Measurements from ENCODE around the gene ZNF428.

The ZNF428 gene

DNA sequence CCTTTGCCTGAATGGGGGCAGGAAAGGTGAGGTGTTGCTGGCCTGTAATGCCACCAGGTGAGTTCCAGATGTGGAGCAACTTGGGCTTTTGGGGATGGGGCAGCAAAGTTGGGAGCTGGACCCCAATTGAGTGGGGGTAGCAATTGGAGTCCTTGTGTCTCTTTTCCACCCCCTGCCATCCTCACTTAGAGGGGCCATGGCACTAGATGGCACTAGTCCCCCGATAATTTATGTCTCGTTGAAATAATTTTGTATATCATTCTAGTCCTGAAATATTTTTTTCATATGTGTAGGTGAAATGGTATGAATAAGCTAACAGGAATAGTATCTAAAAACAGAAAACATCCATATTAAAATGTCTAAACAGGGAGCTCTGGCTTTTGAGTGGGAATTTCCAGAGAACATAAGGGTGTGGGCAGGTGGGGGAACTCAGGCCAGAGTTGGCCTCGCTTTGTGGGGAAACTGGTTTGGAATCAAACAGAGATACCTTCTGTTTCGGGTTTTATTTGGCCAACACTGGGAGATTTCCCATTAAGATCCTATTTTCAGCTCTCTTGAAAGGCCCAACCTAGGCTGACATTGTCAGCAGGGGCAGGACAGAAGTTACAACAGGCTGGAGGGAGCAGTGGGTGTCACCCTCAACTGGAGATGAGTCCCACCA lies 19.7 kb downstream of the ZNF428 start:
- Histone ChIP-seq H3K9me2 (replicated peaks; ENCODE audit: low read depth, low read length) (no peaks in the 10 kb centered on the region), H4K20me1 (ENCODE audit: insufficient read depth, low read length, poor library complexity, severe bottlenecking) (no peaks in the 10 kb centered on the region), H3K4me3 (ENCODE audit: low read length, poor library complexity, severe bottlenecking) (no peak overlapping the region), H3K27me3 (ENCODE audit: insufficient read depth, low read length, poor library complexity, severe bottlenecking) (no peaks in the 10 kb centered on the region), H3K9ac (ENCODE audit: low read depth, low read length, poor library complexity, severe bottlenecking) (no peak overlapping the region), H3K4me1 (ENCODE audit: insufficient read depth, low read length, poor library complexity, severe bottlenecking) (peaks cover 27% of the 10 kb centered on the region), H2AFZ (ENCODE audit: low read length) (no peak overlapping the region), H3K36me3 (ENCODE audit: insufficient read depth, low read length) (peaks cover 29% of the 10 kb centered on the region; the same call in 1 of the 2 replicates), H3K9me3 (ENCODE audit: insufficient read depth, low read depth, low read length) (no peaks in the 10 kb centered on the region), H3K4me2 (ENCODE audit: low read depth, low read length, poor library complexity, severe bottlenecking) (no peak overlapping the region), H3F3A (ENCODE audit: low read depth) (no peaks in the 10 kb centered on the region), H3K79me2 (ENCODE audit: insufficient read depth, low read length) (peaks cover 44% of the 10 kb centered on the region)
- TF ChIP-seq EZH2phosphoT487 (IDR thresholded peaks at IDR 0.05; ENCODE audit: borderline replicate concordance), result no peak
- TF ChIP-seq, protein P1, sequence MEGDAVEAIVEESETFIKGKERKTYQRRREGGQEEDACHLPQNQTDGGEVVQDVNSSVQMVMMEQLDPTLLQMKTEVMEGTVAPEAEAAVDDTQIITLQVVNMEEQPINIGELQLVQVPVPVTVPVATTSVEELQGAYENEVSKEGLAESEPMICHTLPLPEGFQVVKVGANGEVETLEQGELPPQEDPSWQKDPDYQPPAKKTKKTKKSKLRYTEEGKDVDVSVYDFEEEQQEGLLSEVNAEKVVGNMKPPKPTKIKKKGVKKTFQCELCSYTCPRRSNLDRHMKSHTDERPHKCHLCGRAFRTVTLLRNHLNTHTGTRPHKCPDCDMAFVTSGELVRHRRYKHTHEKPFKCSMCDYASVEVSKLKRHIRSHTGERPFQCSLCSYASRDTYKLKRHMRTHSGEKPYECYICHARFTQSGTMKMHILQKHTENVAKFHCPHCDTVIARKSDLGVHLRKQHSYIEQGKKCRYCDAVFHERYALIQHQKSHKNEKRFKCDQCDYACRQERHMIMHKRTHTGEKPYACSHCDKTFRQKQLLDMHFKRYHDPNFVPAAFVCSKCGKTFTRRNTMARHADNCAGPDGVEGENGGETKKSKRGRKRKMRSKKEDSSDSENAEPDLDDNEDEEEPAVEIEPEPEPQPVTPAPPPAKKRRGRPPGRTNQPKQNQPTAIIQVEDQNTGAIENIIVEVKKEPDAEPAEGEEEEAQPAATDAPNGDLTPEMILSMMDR (conservative IDR thresholded peaks at IDR 0.05; ENCODE audit: low read length), result peak; percentile 25; the same call in 1 of the 2 replicates

DNA sequence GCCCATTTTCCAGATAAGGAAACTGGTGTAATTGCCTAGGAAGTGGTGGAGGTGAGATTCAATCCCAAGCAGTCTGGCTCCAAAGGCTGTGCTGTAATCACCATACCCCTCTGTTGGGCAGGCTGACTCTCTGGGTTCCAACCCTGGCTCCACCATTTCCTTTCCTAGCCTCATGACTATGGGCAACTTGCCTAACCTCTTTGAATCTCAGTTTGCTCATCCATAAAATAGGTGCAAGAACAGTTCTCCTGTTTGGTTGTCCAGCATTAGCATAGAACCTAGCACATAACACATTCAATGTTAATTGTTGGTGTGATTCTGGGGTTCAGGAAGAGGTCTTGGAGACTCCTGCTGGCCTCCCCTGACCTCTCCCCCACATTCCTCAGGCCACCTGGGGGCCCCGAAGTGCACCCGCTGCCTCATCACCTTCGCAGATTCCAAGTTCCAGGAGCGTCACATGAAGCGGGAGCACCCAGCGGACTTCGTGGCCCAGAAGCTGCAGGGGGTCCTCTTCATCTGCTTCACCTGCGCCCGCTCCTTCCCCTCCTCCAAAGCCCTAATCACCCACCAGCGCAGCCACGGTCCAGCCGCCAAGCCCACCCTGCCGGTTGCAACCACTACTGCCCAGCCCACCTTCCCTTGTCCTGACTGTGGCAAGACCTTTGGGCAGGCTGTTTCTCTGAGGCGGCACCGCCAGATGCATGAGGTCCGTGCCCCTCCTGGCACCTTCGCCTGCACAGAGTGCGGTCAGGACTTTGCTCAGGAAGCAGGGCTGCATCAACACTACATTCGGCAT lies 20.8 kb downstream of the ZNF428 start:
- H2AFZ ChIP-seq (ENCODE audit: low read length), result no peak overlapping the region
- peaks cover 29% of the 10 kb centered on the region; the same call in 1 of the 2 replicates for H3K36me3 ChIP-seq (ENCODE audit: insufficient read depth, low read length)
- no peaks in the 10 kb centered on the region for H3K9me2 ChIP-seq (replicated peaks; ENCODE audit: low read depth, low read length)
- H3K4me1 ChIP-seq (ENCODE audit: insufficient read depth, low read length, poor library complexity, severe bottlenecking), result peaks cover 27% of the 10 kb centered on the region
- H4K20me1 ChIP-seq (ENCODE audit: insufficient read depth, low read length, poor library complexity, severe bottlenecking), result peaks cover 9% of the 10 kb centered on the region
- no peak overlapping the region for H3K9ac ChIP-seq (ENCODE audit: low read depth, low read length, poor library complexity, severe bottlenecking)
- TF ChIP-seq, protein P1 (conservative IDR thresholded peaks at IDR 0.05; ENCODE audit: low read length), result no peak
- TF ChIP-seq EZH2phosphoT487 (IDR thresholded peaks at IDR 0.05; ENCODE audit: borderline replicate concordance), result no peak
- H3K79me2 ChIP-seq (ENCODE audit: insufficient read depth, low read length), result peaks cover 52% of the 10 kb centered on the region
- peak overlapping the region; percentile 96 for H3K4me3 ChIP-seq (ENCODE audit: low read length, poor library complexity, severe bottlenecking)
- H3K27me3 ChIP-seq (ENCODE audit: insufficient read depth, low read length, poor library complexity, severe bottlenecking), result no peaks in the 10 kb centered on the region
- H3F3A ChIP-seq (ENCODE audit: low read depth), result no peaks in the 10 kb centered on the region
- H3K4me2 ChIP-seq (ENCODE audit: low read depth, low read length, poor library complexity, severe bottlenecking), result peak overlapping the region; percentile 93
- H3K9me3 ChIP-seq (ENCODE audit: insufficient read depth, low read depth, low read length), result no peaks in the 10 kb centered on the region

DNA sequence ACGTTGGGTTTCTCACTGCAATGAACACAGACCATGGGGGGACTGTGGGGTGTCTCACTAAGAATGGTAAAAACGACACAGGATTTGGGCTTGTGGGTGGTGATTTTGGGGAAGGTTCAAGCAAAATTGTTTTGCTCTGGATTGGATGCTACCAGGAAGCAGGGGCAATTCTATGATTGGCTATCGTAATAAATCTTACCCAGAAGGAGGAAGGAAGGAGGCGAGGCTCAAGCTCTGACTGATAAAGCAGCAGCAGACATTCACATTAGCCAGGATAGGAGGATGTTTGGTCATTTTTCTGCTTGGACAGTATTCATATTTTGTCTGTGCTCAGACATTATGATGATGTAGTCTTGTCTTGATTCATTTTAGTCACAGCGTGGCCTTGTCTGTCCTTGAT lies 21.6 kb downstream of the ZNF428 start:
- no peaks in the 10 kb centered on the region for H3K27me3 ChIP-seq (ENCODE audit: insufficient read depth, low read length, poor library complexity, severe bottlenecking)
- H3K36me3 ChIP-seq (ENCODE audit: insufficient read depth, low read length), result peaks cover 30% of the 10 kb centered on the region; the same call in 1 of the 2 replicates
- H3K9ac ChIP-seq (ENCODE audit: low read depth, low read length, poor library complexity, severe bottlenecking), result peak overlapping the region; percentile 86
- peak overlapping the region; percentile 93 for H3K4me2 ChIP-seq (ENCODE audit: low read depth, low read length, poor library complexity, severe bottlenecking)
- H3K9me2 ChIP-seq (replicated peaks; ENCODE audit: low read depth, low read length), result no peaks in the 10 kb centered on the region
- no peak for TF ChIP-seq EZH2phosphoT487 (IDR thresholded peaks at IDR 0.05; ENCODE audit: borderline replicate concordance)
- TF ChIP-seq, protein P1 (conservative IDR thresholded peaks at IDR 0.05; ENCODE audit: low read length), result no peak
- no peaks in the 10 kb centered on the region for H3F3A ChIP-seq (ENCODE audit: low read depth)
- H3K4me1 ChIP-seq (ENCODE audit: insufficient read depth, low read length, poor library complexity, severe bottlenecking), result peaks cover 27% of the 10 kb centered on the region
- no peaks in the 10 kb centered on the region for H3K9me3 ChIP-seq (ENCODE audit: insufficient read depth, low read depth, low read length)
- H4K20me1 ChIP-seq (ENCODE audit: insufficient read depth, low read length, poor library complexity, severe bottlenecking), result peaks cover 11% of the 10 kb centered on the region
- peak overlapping the region; percentile 96 for H3K4me3 ChIP-seq (ENCODE audit: low read length, poor library complexity, severe bottlenecking)
- H2AFZ ChIP-seq (ENCODE audit: low read length), result no peak overlapping the region
- peaks cover 60% of the 10 kb centered on the region for H3K79me2 ChIP-seq (ENCODE audit: insufficient read depth, low read length)

Data from Loucy (cell line).